GM08714 (cell line): ENCODE measurements around the gene EHD4.

Experiments
- H3K4me3 ChIP-seq: fragments of 200-500 bp; sonication (Bioruptor generic); 2 replicates; pipeline ENCODE4 v1.5.1; 2014; ENCODE audit warnings: mild to moderate bottlenecking, low read length, inconsistent platforms
- ZNF274 ChIP-seq: IDR thresholded peaks from 2 replicates; pipeline ENCODE4 v1.6.1; 2012; ENCODE audit warnings: mild to moderate bottlenecking, low read depth, low read length

The EHD4 gene

DNA sequence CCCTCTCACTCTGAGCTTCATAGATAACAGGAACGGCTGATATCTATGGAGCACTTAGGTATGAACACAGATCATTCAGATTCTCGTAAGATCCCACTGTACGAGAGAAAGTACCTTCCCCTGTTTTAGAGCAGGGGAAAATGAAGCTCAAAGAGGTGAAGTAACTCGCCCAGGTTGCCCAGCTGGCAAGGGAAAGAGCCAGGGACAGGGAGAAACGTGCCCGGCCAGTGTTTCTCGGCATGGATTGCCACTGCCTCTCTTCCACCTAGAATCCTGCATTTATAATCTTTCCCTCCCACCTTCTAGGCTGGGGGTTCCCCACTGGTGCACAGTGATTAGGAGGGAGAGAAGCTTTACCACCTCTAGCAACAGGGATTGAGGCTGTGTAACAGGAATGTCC is 39.0 kb downstream of the EHD4 start:
- no peak for TF ChIP-seq ZNF274

DNA sequence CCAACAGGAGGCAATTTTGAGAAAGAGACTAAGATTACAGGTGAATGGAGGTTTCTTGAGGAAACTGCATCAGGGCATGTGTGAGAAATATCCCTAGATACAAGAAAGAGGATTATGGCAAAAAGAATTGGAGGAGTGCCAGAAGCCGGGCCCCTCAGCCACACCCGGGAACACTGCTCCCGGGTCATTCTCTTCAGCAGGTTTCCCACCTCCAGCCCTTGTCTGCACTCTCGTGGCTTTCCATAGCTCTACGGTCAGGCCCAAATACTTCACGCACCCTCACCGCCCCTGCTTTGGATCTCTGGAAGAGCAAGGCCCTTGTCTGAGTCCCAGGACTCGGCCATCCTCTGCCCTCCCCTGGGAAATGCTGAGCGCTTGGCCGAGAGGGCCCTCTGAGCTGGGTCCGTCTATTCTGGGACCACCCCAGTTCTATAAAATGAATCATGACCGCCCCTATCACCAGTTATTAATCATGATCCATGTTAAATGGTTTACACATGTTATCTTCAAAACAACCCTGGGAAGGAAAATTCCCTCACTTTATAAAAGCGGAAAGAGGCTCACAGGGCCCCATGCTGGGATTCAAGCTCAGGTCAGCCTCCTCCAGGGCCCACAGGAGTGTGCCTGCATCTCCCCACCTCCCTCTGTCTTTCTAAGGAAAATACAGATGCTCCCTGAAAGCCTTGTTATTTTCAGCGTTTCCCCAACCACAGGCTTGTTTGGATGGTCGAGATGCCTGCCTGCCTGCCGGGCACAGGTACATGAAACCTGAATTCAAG is 39.7 kb downstream of the EHD4 start:
- no peak overlapping the region for H3K4me3 ChIP-seq
- no peak for TF ChIP-seq ZNF274

More for the DNA sequence above, 39.0 kb downstream of the EHD4 start:
- no peak overlapping the region for H3K4me3 ChIP-seq

DNA sequence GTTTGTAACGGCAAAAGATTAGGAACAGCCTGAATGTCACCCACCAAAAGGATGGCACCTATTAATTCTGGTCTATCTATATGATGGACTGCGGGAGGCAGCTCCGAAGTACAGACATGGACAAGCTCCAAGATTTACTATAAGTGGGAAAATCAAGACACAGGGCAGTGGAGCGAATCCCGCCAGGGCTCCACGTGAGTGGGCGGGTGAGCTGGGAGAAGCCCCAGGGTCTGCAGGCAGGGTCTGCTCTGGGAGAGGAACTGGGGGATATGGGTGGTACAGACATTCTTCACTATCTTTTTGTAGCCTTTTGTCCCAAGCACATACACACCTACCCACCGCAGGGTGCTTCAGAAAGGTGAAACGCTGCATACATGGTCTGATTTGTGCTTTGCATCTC is 40.3 kb downstream of the EHD4 start:
- H3K4me3 ChIP-seq: no peak overlapping the region
- no peak for TF ChIP-seq ZNF274

DNA sequence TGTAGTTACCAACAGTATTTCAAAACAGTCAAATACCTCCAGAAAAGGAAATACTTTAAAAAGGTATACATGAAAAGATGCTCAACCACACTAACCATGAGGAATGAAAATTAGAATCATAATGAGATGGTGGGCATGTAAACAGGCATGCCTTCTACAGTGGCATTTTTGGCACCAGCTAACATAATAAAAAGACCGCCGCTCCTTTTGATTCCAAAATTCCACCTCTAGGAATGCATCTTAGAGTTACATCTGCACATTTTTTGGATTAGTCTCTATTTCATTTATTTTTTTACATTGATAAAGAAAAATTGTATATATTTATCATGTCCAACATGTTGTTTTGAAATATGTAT is 41.5 kb downstream of the EHD4 start:
- H3K4me3 ChIP-seq: no peak overlapping the region
- TF ChIP-seq ZNF274: no peak

DNA sequence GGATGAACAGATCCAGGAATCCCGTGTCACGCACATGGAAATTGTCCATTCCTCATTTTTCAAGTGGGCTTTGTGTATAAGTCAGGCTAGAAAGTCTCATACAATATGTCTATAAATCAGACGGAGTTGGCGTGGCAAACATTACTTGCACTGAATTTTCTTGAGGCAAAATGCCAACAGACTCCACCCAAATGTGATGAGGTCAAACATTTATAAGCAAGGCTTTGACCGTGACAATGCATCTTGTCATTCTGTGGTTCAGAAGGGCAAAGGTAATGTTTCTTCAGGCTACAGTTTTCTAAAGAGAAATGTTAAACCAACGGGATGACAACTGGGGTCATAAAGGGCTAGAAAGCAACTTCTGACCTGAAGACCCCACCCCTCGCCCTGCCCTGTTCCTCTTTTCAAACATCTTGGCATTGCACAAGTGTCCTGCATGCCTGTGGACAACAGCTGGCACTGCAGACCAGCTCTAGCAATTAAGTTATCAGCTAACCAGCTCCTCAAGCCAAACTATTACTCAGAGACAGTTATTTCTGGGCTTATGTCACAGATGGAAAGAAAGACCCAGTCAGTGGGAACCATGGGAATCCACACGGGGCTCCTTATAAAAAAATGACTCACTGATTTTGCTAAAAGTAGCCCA is 42.0 kb downstream of the EHD4 start:
- no peak for TF ChIP-seq ZNF274
- H3K4me3 ChIP-seq: peak overlapping the region; percentile 14; the same call in 1 of the 2 replicates

DNA sequence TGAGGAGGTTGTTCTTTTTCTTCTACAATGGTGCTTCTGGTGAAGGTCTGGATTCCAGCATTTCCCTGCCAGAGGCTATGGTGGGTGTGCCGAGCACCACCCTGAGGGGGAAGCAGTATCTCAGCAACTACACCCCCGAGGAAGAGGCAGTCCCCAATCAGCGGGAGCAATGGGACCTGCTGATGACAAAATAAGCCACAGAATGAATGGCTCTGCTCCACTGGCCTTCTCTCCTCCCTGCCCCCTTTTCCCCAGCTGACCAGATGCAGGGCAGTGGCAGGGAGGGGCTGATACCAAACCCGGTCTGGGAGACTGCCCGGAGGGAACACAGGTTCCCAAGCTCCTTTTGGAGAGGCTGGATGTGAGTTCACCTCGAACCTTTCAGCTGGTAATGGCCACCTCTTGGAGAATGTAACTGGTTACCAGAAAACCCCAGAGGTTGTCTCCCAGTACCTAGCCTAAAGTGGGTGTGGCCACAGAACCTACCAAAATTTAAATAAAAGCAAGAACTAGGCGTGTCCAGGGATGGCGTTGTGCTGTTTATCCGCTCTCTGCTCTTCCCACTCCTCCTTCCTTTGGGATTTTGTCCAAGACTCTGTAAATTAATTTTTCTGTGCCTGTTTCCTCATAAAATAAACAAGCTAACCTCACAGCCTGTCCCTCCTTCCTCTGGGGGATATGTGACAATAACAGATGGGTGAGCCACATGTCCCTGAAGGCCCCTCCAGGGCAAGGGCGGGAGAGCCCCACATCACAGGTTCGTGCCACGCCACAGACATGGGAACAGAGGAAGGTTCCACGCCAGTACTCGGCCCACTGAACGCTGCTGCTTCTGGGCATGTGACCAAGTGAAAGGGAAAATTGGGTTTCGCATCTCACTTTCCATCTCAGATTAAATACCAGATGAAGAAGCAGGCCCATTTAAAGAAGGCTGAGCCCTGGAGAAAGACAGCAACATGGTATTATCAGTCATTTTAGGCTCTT is 43.4 kb downstream of the EHD4 start:
- no peak for TF ChIP-seq ZNF274
- H3K4me3 ChIP-seq: peak overlapping the region; percentile 21; the same call in 1 of the 2 replicates

DNA sequence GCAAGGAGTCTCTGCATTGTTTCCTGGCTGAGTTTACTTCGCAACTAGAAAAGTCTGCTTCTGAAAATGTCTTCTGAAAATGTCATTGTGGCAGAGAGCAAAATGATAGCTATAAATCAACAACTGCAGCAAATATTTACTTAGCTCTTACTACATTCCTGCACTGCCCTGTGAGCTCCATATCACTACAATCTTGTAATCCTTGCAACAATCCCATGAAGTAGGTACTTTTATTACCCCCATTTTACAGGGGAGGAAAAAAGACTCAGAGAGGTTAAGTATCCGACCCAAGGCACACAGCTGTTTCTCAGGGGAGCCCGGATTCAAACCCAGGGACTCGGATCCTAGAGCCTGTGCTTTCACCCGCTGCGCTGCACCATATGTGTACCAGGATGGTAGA is 44.3 kb downstream of the EHD4 start:
- TF ChIP-seq ZNF274: no peak
- peak overlapping the region; percentile 21; the same call in 1 of the 2 replicates for H3K4me3 ChIP-seq

DNA sequence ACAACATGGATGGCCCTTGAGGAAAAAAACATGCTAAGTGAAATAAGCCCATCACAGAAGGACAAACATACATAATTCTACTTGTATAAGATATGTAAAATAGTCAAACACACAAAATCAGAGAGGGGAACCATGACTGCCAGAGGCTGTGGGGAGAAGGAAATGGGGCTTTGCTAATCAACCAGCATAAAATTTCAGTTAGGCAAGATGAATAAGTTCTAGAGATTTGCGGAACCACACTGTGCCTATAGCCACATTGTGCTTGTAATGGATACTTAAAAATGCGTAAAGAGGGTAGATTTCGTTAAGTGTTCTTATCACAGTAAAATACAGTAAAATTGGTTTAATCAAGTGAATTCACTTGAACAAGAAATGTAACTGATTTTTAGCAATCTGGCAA is 44.8 kb downstream of the EHD4 start:
- no peak for TF ChIP-seq ZNF274
- no peak overlapping the region for H3K4me3 ChIP-seq

DNA sequence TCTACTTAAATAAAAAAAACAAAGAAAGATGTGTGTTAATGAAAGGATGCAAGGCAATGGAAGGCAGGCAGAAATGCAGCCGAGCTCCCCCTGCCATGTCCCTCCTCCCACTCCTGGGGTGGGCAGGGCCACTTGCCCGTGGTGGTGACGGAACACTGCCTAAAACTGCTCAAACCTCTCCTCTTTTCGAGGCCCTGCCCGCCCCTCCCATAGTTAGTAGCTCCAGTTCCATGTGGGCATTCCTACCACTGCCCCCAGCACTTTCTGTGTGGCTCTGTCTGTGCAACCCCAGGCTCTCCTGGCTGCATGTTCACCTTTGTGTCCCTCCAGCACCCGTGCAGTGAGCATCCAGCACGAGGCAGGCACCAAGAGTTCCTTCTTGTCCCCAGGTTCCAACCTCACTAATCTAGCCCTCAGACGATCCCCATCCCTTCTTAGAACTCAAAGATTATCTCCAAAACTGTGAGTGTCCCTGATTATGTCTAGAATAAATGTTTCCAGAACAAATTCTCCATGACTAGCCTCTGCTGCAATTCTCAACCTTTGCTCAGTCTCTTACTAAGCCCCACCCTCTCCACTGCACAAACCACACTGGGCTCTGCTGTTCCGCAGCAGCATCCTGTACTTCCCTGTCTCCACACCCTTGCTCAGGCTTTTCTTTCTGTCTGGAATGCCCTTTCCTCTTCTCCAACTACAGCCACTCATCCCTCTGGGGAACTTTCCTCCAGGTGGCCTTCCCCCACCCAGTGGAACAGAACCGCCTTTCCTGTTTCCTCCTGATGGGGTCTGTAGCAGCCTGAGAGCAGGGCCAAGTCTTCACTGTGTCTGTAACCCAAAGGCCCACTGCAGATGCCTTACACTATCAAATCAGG is 45.9 kb downstream of the EHD4 start:
- no peak overlapping the region; the same call in 1 of the 2 replicates for H3K4me3 ChIP-seq
- TF ChIP-seq ZNF274: no peak

DNA sequence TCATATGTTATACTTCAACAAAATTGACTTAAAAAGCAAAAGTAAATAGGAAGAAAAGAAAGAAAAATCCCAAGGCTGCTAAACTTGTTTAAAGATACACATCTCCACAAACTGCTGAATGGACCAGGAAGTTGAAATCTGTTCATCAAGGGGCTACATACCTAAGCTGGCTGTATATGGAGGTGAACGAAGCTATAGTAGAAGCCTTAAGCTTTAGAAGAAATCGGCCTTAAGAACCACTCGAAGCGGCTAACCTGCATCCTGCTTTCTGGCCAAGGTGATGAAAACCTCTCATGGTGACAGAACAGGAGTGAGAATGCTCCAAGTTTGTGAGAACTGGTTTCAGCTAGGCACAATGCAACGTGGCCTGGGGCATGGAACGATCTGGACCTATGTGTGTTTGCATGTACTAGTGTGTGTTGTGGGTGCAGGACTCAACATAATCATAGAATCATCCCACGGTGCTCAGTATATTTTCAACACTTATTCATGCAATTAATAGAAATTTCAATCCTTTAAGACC is 47.2 kb downstream of the EHD4 start:
- no peak overlapping the region for H3K4me3 ChIP-seq
- no peak for TF ChIP-seq ZNF274

DNA sequence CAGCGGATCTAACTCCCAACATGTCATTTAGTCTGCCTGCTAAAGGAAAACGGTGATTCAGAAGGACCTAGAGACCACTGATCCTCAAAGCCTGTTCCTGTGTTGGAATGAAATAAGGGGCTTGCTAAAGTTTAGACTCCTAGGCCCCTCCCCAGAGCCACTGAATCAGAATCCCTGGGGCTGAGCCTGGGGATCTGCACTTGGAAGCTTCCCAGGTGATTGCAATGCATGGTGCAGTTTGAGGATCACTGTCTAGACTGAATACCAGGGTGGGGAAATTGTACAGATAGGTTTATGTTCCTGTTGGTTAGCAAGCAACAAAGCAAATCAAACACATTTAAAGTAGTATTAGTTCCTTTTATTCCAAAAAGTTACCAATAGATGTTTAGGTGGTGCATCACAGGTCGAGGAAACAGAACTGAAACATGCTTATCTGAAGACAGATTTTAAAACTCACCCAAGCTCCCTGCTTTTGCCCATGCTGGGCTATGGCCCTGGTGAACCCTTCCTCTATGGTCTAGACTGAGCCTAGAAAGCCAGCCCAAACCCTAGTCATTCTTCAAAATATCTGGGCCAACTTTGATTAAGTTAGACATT is 48.9 kb downstream of the EHD4 start:
- H3K4me3 ChIP-seq: no peak overlapping the region
- TF ChIP-seq ZNF274: no peak

DNA sequence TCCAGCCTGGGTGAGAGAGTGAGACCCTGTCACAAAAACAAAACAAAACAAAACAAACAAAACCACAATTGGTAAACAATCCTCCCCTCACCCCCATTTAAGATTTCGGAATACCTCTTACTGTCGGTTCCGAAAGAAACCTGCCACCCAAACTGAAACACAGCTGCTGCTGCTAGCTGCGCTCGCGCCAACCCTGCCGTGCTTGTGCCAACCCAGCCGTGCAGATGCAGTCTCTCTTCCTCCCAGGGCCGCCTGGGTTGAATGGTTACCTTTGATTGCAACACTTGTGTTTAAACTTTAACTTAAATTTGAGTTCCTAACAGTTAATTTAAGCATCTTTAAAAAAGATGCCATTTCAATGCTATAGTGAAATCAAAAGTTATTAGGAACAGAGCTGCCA is 50.0 kb downstream of the EHD4 start:
- no peak overlapping the region for H3K4me3 ChIP-seq
- TF ChIP-seq ZNF274: no peak

DNA sequence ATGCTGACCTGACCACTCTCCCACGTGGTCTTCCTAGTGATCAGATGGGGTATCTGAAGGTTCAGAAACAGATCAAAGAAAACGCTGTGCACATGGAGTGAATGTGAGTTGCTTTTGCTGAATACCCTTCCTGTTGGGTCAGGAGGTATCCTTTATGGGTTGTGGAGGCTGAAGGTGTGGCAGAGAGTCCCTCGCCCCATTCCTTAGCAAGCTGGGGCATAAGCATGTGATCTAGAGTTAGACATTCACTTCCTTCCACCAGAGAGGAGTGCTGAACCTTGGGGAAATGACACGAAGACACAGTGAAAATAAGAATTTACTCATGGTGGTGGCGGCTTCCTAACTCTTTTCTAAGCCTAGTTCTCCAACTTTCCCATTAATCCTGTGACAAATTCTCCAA is 50.7 kb downstream of the EHD4 start:
- TF ChIP-seq ZNF274: no peak
- H3K4me3 ChIP-seq: no peak overlapping the region

DNA sequence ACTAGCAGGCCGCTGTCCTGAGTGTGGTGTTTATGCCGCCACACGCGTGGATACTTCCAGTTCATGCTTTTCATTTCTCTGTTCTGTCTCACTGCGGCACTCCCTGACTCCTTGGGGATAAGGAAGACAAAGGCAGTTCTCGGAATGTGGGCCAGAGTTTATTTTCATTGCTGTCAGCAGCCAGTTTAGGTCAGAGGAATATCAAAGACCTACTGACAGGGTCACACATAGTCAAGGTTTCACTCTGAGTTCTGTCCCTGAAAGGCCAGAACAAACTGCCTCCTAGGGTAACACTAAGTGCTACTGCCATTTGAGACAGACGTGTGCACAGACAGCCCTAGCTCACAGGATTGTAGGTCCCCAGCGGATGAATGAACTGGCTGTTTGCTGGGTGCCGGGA is 51.2 kb downstream of the EHD4 start:
- H3K4me3 ChIP-seq: no peak overlapping the region
- no peak for TF ChIP-seq ZNF274
